Measurements from ENCODE around the gene RNGTT. TPM values are rescaled to one million over a fixed set of nuclear protein-coding genes. Genes with fewer than 3 reads are reported as not detected.

RNGTT gene
- total and polyA plus RNA-seq, 10 of the 15 experiments (the other 5 are each of a cell fraction or from before 2014, with no cell fraction given), result 7.7 to 30.4 (median 22.2) TPM

- TF ChIP-seq, protein P1, sequence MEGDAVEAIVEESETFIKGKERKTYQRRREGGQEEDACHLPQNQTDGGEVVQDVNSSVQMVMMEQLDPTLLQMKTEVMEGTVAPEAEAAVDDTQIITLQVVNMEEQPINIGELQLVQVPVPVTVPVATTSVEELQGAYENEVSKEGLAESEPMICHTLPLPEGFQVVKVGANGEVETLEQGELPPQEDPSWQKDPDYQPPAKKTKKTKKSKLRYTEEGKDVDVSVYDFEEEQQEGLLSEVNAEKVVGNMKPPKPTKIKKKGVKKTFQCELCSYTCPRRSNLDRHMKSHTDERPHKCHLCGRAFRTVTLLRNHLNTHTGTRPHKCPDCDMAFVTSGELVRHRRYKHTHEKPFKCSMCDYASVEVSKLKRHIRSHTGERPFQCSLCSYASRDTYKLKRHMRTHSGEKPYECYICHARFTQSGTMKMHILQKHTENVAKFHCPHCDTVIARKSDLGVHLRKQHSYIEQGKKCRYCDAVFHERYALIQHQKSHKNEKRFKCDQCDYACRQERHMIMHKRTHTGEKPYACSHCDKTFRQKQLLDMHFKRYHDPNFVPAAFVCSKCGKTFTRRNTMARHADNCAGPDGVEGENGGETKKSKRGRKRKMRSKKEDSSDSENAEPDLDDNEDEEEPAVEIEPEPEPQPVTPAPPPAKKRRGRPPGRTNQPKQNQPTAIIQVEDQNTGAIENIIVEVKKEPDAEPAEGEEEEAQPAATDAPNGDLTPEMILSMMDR (IDR thresholded peaks at IDR 0.05 in 2 of 3, conservative IDR thresholded peaks at IDR 0.05 in 1 of 3; ENCODE audit: control insufficient read depth in 2 of 3, extremely low read depth in 1 of 3, insufficient read depth in 1 of 3, low read depth in 3 of 3, low read length in 3 of 3), result peak; percentile 60 to 68 (median 67); a peak in 5 of 6 replicates
- 0 out of 2 replicates have a peak, but pooled peaks have one; percentile 47 for TF ChIP-seq MEF2A (IDR thresholded peaks at IDR 0.05; ENCODE audit: insufficient read depth, low read depth, low read length)
Measured at GRCh38 chr6:88780714-88781389, 182.6 kb downstream of the RNGTT start (continued).

GRCh38 chr6:88775866-88776571 is 187.4 kb downstream of the RNGTT start:
- DNase-seq (ENCODE audit: low read depth, low spot score) (no peak), ATAC-seq (peak; percentile 87), FAIRE-seq (no peak)
- RAD21 ChIA-PET (ENCODE audit: unreplicated experiment), result interaction anchor here (0.7 to 1.7 kb wide), 6 partner anchors 10 to 752 kb away, joined by 3 to 12 read pairs (median 4); no protein-coding TSS in a partner anchor
- no peak overlapping the region for H3K9ac ChIP-seq (ENCODE audit: control insufficient read depth, insufficient read depth, low read length)
- 55% methylated on average over 8 of the region's 8 CpGs for WGBS (ENCODE audit: insufficient coverage, insufficient replicate concordance, low lambda C conversion rate, missing lambda C conversion rate)
- peaks cover 21% of the 10 kb centered on the region for H3K9me3 ChIP-seq (replicated peaks; ENCODE audit: control insufficient read depth, insufficient read depth, low read length)
- no TSS peak for BruUV-seq (replicated peaks)
- SMC1A ChIA-PET (ENCODE audit: uncharacterized antibody, unreplicated experiment), result interaction anchor here (0.9 to 2.6 kb wide), 13 partner anchors 8 to 546 kb away, joined by 3 to 10 read pairs (median 4); no protein-coding TSS in a partner anchor
- intact Hi-C loops (cut with micrococcal nuclease; ENCODE audit: unreplicated experiment) (no loop called here), in situ Hi-C loops (cut with MboI) (no loop called here)
- no peaks in the 10 kb centered on the region for H3K27me3 ChIP-seq (replicated peaks in 1 of 2; ENCODE audit: control insufficient read depth in 2 of 2, insufficient read depth in 2 of 2, low read length in 1 of 2)
- no peak overlapping the region for H3K4me2 ChIP-seq (ENCODE audit: control insufficient read depth, insufficient read depth)
- POLR2A ChIA-PET, result interaction anchor here (0.6 to 1.4 kb wide), 3 partner anchors 71 to 1021 kb away, joined by 3 to 9 read pairs (median 4); no protein-coding TSS in a partner anchor
- H3K4me1 ChIP-seq (ENCODE audit: control insufficient read depth, insufficient read depth, low read length), result no peaks in the 10 kb centered on the region
- H3K4me3 ChIP-seq, result no peak overlapping the region
- no peak overlapping the region for H2AFZ ChIP-seq (ENCODE audit: control insufficient read depth, low read depth, low read length)
- peak overlapping the region; percentile 39; the same call in 1 of the 2 replicates for H3K27ac ChIP-seq (ENCODE audit: control insufficient read depth, insufficient read depth)
- CTCF ChIA-PET, result interaction anchor here (0.9 to 1.5 kb wide), 4 partner anchors 10 to 943 kb away, joined by 3 to 6 read pairs (median 3); no protein-coding TSS in a partner anchor
- no peaks in the 10 kb centered on the region for H3K36me3 ChIP-seq (ENCODE audit: control insufficient read depth in 2 of 2, insufficient read depth in 2 of 2, low read length in 1 of 2)
- H3K79me2 ChIP-seq (ENCODE audit: control insufficient read depth, insufficient read depth, low read length), result no peaks in the 10 kb centered on the region
- no peaks in the 10 kb centered on the region for H4K20me1 ChIP-seq (ENCODE audit: control insufficient read depth, insufficient read depth)
- TF ChIP-seq RAD21 (IDR thresholded peaks at IDR 0.05; ENCODE audit: insufficient read depth, low read depth, low read length) (no peak), BMI1 (IDR thresholded peaks at IDR 0.05; ENCODE audit: borderline replicate concordance) (no peak), KAT2A (conservative IDR thresholded peaks at IDR 0.05; ENCODE audit: control insufficient read depth, low read depth, low read length) (no peak), TBL1XR1 (IDR thresholded peaks at IDR 0.05; ENCODE audit: low read depth, low read length) (no peak), ATF2 (IDR thresholded peaks at IDR 0.05; ENCODE audit: low read length) (peak; percentile 61; the same call in 1 of the 2 replicates), MTA2 (IDR thresholded peaks at IDR 0.05; ENCODE audit: low read depth) (peak; percentile 35; the same call in 1 of the 2 replicates), SREBF1 (IDR thresholded peaks at IDR 0.05; ENCODE audit: low read length) (no peak), NR2F1 (conservative IDR thresholded peaks at IDR 0.05) (0 out of 2 replicates have a peak, but pooled peaks have one; percentile 32), E4F1 (IDR thresholded peaks at IDR 0.05; ENCODE audit: borderline replicate concordance, partially characterized antibody) (no peak), NR2C1 (IDR thresholded peaks at IDR 0.05) (no peak), RFX5 (IDR thresholded peaks at IDR 0.05; ENCODE audit: low read depth, low read length) (no peak)
